NCI-H82 treated with DMSO at 0.1 percent for 48 hours (cell line): Measurements from ENCODE around the gene TEX54.
A peak's percentile ranks its signal among the peaks of the same experiment; 100 is the strongest.
"Not testable (repeated sequence)": the region's sequence is repeated elsewhere in the genome, so short reads cannot be mapped to it uniquely, and the experiment has no call there.

Experiments
- DNase-seq: peaks from one replicate; lab custom pipeline; 2025; ENCODE audit not compliant: unreplicated experiment; lab: John Stamatoyannopoulos, UW

Gene TEX54

GRCh38 chr11:62855571-62856332, 23.1 kb upstream of the TEX54 start:
- DNase-seq: peak; percentile 87

GRCh38 chr11:62854825-62855570, 22.4 kb upstream of the TEX54 start:
- DNase-seq: no peak

- no peak for DNase-seq
These were observed 21.6 kb upstream of the TEX54 start for GRCh38 chr11:62854013-62854824.

GRCh38 chr11:62853279-62853965, 20.8 kb upstream of the TEX54 start:
- no peak for DNase-seq

- no peak for DNase-seq
These were observed 20.0 kb upstream of the TEX54 start for GRCh38 chr11:62852523-62853188.

- DNase-seq: peak; percentile 66
These were observed 19.3 kb upstream of the TEX54 start for GRCh38 chr11:62851807-62852522.

GRCh38 chr11:62850911-62851806, 18.5 kb upstream of the TEX54 start:
- DNase-seq: peak; percentile 66

- no peak for DNase-seq
These were observed 15.2 kb upstream of the TEX54 start for GRCh38 chr11:62847767-62848314.

- DNase-seq: no peak
These were observed 13.5 kb upstream of the TEX54 start for GRCh38 chr11:62846177-62846576.

GRCh38 chr11:62844154-62844553, 11.5 kb upstream of the TEX54 start:
- DNase-seq: no peak

GRCh38 chr11:62843466-62843865, 10.8 kb upstream of the TEX54 start:
- no peak for DNase-seq

GRCh38 chr11:62842891-62843290, 10.2 kb upstream of the TEX54 start:
- not testable (repeated sequence) for DNase-seq

GRCh38 chr11:62842171-62842741, 9.6 kb upstream of the TEX54 start:
- DNase-seq: peak; percentile 60

- DNase-seq: peak; percentile 99
These were observed 8.9 kb upstream of the TEX54 start for GRCh38 chr11:62841361-62842170.

- peak; percentile 40 for DNase-seq
These were observed 8.2 kb upstream of the TEX54 start for GRCh38 chr11:62840721-62841360.

GRCh38 chr11:62839050-62839945, 6.7 kb upstream of the TEX54 start, which contains the start of gene WDR74:
TSS of gene WDR74 (minus strand) at chr11:62839590. CDS start at chr11:62839570, 20 bp downstream.
- DNase-seq: peak; percentile 15
